NT2/D1 (cell line): ENCODE data around the gene SNTA1.

Experiments used
- YY1 ChIP-seq: IDR thresholded peaks from 2 replicates; pipeline ENCODE4 v1.6.1; 2011; ENCODE audit not compliant: insufficient read length, insufficient read depth
- ZNF274 ChIP-seq: IDR thresholded peaks from 2 replicates; pipeline ENCODE4 v1.6.1; 2011; ENCODE audit warnings: mild to moderate bottlenecking, low read depth, low read length

DNA sequence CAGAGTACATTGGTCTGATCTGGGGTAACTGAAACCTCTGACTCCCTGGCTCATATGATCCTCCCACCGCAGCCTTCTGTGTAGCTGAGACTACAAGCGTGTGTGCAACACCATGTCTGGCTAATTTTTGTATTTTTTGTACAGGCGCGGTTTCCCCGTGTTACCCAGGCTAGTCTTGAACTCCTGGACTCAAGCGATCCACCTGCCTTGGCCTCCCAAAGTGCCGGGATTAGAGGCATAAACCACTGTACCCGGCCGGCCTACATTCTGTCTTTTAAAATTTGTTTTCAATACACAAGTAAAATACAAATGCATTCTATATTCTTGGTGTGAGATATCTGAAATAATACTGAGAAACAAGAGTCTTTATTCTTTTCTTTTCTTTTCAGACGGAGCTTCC lies 44.6 kb upstream of the SNTA1 start:
- TF ChIP-seq YY1 (no peak), ZNF274 (no peak)
